SK-N-MC (cell line): ENCODE measurements around the gene MTM1.

Experiments
- EZH2 ChIP-seq: fragments of 200-600 bp; sonication (generic); IDR thresholded peaks from one replicate; pipeline ENCODE4 v1.6.1; 2017; ENCODE audit warnings: antibody characterized with exemption
- FOXP2 ChIP-seq: optimal IDR thresholded peaks from 2 replicates; pipeline ENCODE3; 2011; ENCODE audit warnings: mild to moderate bottlenecking, moderate library complexity; ENCODE audit not compliant: insufficient read depth; ENCODE audit errors: extremely low read length, control extremely low read depth
- POLR2AphosphoS5 ChIP-seq: IDR thresholded peaks from 2 replicates; pipeline ENCODE4 v1.6.1; 2012; ENCODE audit warnings: mild to moderate bottlenecking, low read depth, low read length, borderline replicate concordance

DNA sequence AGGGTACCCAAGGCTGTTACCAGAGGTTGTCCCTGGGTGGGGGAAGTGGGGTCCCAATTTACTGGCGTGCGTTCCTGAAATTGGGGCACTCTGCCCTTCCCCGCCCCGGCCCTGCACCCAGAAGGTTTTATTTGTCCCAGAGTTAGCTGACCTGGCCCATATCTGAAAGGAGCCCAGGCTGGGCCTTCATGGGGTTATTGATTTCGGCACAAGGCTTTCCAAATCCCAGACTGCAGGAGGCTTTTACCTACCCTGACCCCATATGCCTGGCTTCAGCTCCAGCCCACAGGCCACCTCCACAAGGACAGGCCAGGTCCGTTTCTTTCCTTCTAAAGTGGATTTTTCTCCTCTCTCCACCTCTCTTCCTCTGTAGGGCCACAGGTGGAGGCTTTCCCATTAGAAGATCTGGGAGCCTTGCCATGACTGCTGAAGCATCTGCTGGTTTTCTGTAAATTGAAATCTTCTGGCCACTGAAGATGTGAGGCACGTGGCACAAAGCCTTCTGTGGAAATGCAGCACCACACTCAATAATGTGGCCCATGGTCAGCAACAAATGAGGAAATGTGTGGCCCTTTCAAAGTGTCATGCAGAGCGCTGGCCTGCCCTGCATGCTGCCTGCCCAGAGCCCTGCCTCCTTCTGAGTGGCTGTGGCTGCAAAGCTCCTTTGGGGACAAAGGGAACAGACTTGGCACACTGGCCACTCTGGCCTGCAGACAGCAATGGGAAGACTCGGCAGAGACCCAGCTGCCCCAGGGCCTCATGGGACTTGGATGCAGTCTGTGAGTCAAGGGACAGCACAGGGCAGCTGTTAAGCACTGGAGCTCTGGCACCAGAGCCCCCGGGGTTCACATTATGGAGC is 43.1 kb upstream of the MTM1 start:
- no peak for TF ChIP-seq EZH2
- no peak for TF ChIP-seq POLR2AphosphoS5
- no peak for TF ChIP-seq FOXP2
